HFF-Myc (cell line): ENCODE data around the gene CD86.

Experiments used
- DNase-seq: peaks from one replicate; pipeline ENCODE4 v3.0.0-alpha.2; 2011; ENCODE audit warnings: low read depth; ENCODE audit errors: extremely low read depth
- H3K4me3 ChIP-seq: replicated peaks from 2 replicates; pipeline ENCODE4 v1.5.1; 2011; ENCODE audit warnings: low read depth, mild to moderate bottlenecking, control low read depth, low read length
- CTCF ChIP-seq: IDR thresholded peaks from 2 replicates; pipeline ENCODE4 v1.5.1; 2012; ENCODE audit warnings: mild to moderate bottlenecking, low read depth, low read length, control low read depth; ENCODE audit errors: missing control alignments

CD86 gene

DNA sequence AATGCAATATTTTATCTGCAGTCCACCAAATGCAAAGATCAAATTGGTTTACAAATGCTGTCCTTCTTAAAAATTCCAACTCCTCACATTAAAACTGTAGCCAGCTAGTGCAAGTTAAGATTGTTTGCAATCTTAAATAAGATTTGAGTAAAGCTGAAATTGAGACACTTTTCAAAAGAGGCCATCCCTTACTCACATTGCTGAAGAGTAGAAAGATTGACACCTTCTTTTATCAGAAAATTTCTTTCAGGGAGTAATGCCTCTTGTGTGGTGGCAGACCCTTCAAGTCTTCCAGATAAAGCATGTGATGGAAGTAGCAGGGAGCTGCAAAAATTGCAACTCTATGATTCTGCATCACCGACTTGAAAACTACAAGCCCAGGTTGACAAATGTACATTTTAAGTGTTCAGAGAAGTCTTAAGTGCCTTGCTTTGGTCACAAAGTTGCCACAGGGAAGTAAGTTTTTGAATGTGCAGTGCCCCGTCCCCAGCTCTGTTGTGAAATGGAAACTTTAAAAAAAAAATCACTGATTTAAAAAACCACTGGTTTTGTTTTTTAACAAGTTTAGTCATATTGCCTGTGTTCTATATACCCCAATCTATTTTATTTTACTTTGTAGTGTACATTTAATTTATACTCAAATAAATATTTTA is 12.6 kb downstream of the CD86 start:
- TF ChIP-seq CTCF = no peak
- H3K4me3 ChIP-seq = no peak overlapping the region
- DNase-seq = no peak

DNA sequence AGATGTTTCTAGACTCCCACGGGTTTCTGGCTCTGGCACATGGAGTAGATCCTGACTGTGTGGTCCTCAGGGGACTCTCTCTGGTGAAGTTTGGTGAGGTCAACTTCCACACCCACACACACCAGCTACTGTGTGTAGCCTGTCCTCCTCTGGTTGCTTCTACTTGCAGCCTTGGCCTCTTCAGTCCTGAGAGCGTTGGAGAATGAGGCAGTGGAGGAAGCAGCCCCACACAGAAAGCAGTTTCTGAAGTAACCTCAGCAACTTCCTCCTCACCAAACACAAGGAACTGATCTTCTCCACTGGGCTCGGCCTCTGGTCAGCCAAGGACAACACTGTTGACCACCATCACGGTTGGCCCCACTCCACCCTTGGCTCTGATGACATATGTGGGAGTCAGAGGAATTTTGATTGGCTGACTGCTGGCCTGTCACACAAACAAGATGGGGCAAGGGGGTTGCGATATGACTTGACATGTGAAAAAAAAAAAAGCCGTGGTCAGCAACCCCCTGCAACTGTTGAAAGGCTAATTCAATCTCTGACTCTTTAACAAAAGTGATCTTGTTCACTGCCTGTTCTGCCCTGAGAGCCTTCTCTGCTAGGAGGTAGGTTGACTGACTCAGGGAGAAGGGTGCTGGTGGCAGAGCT is 19.6 kb downstream of the CD86 start:
- no peak for DNase-seq
- H3K4me3 ChIP-seq = no peak overlapping the region
- TF ChIP-seq CTCF = no peak

- DNase-seq = no peak
- TF ChIP-seq CTCF = no peak
- no peak overlapping the region for H3K4me3 ChIP-seq
Measured at GRCh38 chr3:122076491-122077292, 21.5 kb downstream of the CD86 start.

DNA sequence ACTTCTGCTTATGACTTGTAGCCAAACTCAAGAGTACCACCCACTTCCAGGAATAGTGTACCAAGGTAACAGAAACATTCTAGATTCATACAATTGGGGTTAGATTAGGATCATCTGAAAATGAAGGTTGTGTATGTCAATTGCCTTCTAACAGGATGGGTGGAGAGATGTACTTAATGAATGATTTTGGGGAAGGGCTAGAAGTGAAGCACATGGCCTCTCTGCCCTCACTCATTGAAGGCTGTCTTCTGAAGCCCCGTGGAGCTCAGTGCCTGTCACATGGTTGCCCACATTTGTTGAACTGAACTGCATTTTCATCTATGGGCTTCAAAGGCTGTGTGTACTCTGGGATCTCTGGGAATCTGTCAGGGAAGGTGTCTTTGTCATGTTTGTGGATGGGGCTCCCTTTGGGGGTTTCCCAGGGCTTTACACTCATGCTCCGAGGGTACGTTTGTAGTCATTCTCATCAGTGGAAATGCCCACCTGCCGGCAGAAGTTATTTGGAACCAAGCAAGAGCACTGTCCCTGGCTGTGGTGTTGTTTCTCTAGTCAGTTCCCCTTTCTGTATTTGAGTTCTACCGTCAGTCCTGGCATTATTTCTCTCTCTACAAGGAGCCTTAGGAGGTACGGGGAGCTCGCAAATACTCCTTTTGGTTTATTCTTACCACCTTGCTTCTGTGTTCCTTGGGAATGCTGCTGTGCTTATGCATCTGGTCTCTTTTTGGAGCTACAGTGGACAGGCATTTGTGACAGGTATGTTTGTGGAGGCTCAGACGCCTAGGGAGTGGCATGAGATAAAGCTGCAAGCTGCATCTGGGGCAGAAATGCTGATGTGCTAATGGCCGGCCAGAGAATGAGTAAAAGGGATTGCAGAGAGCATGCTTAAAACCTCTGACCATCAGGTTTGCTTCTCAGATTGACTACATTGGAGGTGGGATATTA is 22.4 kb downstream of the CD86 start:
- H3K4me3 ChIP-seq = no peak overlapping the region
- no peak for TF ChIP-seq CTCF
- no peak for DNase-seq

DNA sequence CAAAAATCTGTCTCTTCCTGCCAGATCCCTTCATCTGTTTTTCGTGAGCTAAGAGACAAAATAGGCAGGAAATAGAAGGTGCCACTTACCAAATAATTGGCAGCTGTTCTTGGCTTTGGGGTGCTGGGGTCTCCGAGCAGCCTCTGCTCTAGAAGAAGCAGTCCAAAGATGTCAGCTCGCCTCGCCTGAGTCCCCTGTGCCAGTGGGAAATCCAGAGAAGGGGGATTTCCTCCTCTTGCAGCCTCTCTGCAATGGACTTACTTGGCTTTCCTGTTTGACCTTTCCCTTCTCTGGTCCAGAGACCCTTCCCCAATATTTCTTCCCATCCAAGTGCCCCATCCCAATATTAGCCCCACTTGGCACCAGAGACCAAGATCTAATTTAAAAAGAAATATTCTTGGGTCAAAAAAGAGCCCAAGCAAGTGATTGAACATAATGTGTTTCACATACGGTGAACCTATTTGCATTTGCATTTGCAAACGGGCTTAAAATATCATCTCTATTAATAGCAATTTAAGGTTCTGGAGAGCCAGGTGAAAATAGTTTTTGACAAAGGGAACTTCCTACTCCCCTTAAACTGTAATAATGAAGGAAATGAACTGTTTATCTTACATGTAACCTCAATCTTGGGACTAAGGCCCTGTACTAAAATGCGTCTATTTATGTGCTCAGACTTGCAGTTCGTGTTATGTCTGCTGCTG is 23.2 kb downstream of the CD86 start:
- no peak for TF ChIP-seq CTCF
- H3K4me3 ChIP-seq = no peak overlapping the region
- no peak for DNase-seq
